H1 (cell line): ENCODE results near the gene NCK2. TPM values are rescaled to one million over a fixed set of nuclear protein-coding genes. Genes with fewer than 3 reads are reported as not detected.

Experiments
- EZH2 ChIP-seq: fragments of 200-600 bp; sonication (generic); IDR thresholded peaks from 2 replicates; pipeline ENCODE4 v1.7.1; 2012; ENCODE audit warnings: low read depth, mild to moderate bottlenecking, moderate library complexity, low read length, inconsistent platforms; ENCODE audit not compliant: severe bottlenecking
- RXRA ChIP-seq: IDR thresholded peaks from 2 replicates; pipeline ENCODE4 v1.6.1; 2011; ENCODE audit warnings: low read depth, mild to moderate bottlenecking, low read length, moderate library complexity; ENCODE audit not compliant: insufficient read depth
- YY1 ChIP-seq: IDR thresholded peaks from 2 replicates; pipeline ENCODE4 v1.6.1; 2011; ENCODE audit warnings: low read depth, mild to moderate bottlenecking, low read length
- polyA plus RNA-seq, 7 experiments: library from polyadenylated mRNA; depleted of rRNA in 3 of 7; stranded (reverse) in 5 of 7; unstranded in 2 of 7; fragments of >200 nt in 5 of 7; fragments of 200-250 nt in 2 of 7; gene quantifications; 1 replicate in 5 of 7; 2 replicates in 1 of 7; 4 replicates in 1 of 7; pipeline versions ENCODE4 v1.2.1 to v1.2.3, GENCODE V29; 2011 to 2013; ENCODE audit warnings: missing spikeins in 2 of 7, mixed read lengths in 2 of 7
- total RNA-seq: library from RNA; stranded (reverse); fragmentation: NEBNext Ultra II Directional; extraction: Animal tissue kit (Norgen Biotek cat#: 25700); gene quantifications from 2 replicates; pipeline ENCODE4 v1.2.1, GENCODE V29; 2021

NCK2 gene
- total and polyA plus RNA-seq, 2 of the 8 experiments (the other 6 are each of a cell fraction or from before 2014, with no cell fraction given): 30.3 to 65.7 TPM

DNA sequence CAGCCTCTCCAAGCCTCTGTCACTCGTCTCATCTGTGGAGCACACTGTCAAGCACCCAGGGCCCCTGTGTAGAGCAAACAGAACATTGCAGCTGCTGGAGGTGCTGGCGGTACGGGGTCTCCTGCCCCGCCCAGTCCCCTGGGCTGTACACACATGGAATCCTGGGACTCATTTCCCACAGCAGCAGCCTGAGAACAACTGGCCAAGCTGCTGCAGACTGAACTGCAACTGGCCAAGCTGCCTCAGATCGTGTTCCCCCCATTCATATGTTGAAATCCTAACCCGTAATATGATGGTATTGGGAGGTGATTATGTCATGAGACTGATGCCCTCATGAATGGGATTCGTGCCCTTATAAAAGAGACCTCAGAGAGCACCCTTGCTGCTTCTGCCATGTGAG, 130.5 kb downstream of the NCK2 start (continued):
- TF ChIP-seq RXRA: no peak
- TF ChIP-seq YY1: no peak
- no peak for TF ChIP-seq EZH2
